Measurements from ENCODE around the gene NELFA.

GRCh38 chr4:1973218-1973617, 35.6 kb downstream of the NELFA start:
- TF ChIP-seq CTCF (IDR thresholded peaks at IDR 0.05) (no peak), POLR2A (IDR thresholded peaks at IDR 0.05) (no peak)
